HT1080 (cell line): ENCODE measurements around the gene CCDC201. TPM values are rescaled to one million over a fixed set of nuclear protein-coding genes. Genes with fewer than 3 reads are reported as not detected.
A peak's percentile ranks its signal among the peaks of the same experiment; 100 is the strongest.
"Not testable (repeated sequence)": the region's sequence is repeated elsewhere in the genome, so short reads cannot be mapped to it uniquely, and the experiment has no call there.

Experiments
- DNase-seq: peaks from one replicate; pipeline ENCODE4 v3.0.0-alpha.2; 2015; ENCODE audit warnings: low read depth
- total RNA-seq: library from RNA; depleted of rRNA; stranded (reverse); fragments of >200 nt; shearing (Covaris generic); gene quantifications from 2 replicates; pipeline ENCODE4 v1.2.3, GENCODE V29; 2014

Gene CCDC201
- total RNA-seq, 1 experiment from 2014 or later, result not detected

GRCh38 chr7:45876519-45876918 is 3.6 kb upstream of the CCDC201 start:
- no peak for DNase-seq

GRCh38 chr7:45874408-45875131 is 1.7 kb upstream of the CCDC201 start:
- peak; percentile 93 for DNase-seq

GRCh38 chr7:45873355-45873754 is 473 bp upstream of the CCDC201 start:
- no peak for DNase-seq

- no peak for DNase-seq
Measured at GRCh38 chr7:45872116-45873034, 507 bp downstream of the CCDC201 start.

- DNase-seq, result peak; percentile 65
Measured at GRCh38 chr7:45869426-45869825, 3.5 kb downstream of the CCDC201 start.

DNA sequence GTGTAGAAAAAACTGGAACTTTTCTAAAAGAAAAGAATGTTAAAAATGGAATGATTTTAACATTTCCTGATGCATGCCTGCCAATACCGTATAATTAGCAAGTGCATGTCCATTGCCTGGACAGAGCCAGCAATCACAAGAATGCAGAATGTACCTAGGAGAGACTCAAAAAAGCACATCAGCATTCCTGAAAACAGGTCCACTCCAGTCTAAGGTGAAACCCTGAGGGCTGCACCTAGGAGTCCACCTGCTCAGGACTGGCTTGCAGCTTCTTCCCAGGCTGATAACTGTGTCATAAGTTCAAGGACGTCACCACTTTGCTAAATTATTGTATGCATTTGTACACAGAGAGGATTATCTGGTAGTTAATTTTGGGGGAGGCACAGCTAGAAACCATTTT is 5.4 kb downstream of the CCDC201 start:
- DNase-seq, result no peak

- DNase-seq, result no peak
Measured at GRCh38 chr7:45865594-45866410, 7.1 kb downstream of the CCDC201 start.

DNA sequence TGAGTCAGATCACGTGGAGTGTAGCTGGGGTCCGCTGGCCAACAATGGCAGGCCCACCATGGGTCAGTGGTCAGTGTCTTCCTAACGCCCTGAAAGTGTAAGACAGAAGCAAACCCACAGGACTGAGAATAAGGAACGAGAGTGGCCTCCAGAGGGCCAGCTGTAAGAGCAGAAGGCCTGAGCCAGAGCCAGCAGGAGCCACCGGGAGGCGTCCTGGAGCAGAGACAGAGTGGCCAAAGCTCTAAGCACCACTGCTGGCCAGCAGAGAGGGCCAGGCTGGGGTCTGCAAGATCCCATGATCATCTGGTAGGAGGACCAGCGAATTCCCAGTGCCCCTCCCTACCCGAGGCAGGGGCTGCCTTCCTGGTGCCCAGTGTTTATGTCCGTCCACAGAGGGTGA is 9.2 kb downstream of the CCDC201 start:
- no peak for DNase-seq

DNA sequence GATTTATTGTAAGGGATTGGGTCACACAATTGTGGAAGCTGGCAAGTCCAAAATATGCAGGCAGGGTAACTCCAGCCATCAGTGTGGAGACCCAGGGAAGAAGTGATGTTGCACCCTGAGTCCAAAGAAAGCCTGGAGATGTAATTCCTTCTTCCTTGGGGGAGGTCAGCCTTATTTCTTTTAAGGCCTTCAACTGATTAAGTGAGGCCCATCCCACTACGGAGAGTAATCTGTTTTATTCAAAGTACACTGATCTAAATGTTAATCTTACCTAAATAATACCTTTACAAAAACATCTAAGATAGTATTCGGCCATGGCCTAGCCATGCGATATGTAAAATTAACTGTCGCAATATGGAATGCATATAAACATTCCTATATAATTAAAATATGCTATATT is 16.0 kb downstream of the CCDC201 start:
- DNase-seq, result not testable (repeated sequence)

- peak; percentile 26 for DNase-seq
Measured at GRCh38 chr7:45855680-45856079, 17.2 kb downstream of the CCDC201 start.

GRCh38 chr7:45853491-45853890 is 19.4 kb downstream of the CCDC201 start:
- not testable (repeated sequence) for DNase-seq

GRCh38 chr7:45852984-45853383 is 19.9 kb downstream of the CCDC201 start:
- not testable (repeated sequence) for DNase-seq

GRCh38 chr7:45848734-45849133 is 24.1 kb downstream of the CCDC201 start:
- DNase-seq, result not testable (repeated sequence)

DNA sequence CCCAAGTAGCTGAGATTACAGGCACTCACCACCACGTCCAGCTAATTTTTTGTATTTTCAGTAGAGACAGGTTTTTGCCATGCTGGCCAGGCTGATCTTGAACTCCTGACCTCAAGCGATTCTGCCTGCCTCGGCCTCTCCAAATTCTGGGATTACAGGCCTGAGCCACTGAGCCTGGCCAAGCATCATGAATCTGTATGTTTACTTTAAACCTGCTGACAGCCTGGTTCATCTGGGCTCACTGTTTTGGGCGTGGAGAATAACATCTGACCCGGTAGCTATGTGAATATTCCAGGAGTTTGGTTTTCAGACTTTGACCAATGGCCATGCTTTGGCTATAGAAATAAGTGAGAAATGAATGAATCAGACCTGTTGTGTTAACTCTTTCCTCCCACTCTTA is 26.3 kb downstream of the CCDC201 start:
- DNase-seq, result not testable (repeated sequence)

DNA sequence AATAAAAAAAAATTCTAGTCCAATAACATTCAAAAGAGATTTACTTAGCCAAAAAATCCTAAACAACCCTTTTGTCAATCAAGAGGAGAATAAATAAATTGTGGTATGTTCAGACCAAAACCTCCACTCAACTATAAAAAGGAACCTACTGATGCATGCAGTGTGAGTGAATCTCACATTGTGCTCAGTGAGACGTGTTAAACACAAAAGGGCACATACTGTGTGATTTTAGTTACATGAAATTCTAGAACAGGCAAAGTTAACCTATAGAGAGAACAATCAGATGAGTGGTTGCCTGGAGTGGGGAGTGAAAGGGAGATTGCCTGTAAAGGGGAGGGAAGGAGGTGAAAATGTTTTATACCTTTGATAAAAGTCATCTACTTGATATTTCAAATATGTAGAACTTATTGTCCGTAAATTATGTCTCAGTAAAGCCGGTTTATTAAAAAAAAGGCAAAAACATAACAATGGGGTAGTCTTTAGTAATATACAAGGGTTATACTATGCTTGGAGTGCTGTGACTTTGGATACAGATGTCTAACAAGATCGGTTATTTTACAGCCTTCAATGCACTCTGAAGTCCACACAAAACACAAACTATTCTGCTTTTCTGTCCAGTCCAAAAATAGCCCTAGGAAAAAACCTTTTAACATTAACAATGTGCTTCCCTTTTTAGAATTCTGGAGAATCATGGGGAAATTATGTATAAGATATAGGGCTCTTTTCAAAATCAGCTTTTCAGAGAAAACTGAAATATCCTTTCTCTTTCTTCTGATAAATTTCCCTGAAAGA is 30.8 kb downstream of the CCDC201 start:
- DNase-seq, result not testable (repeated sequence)

DNA sequence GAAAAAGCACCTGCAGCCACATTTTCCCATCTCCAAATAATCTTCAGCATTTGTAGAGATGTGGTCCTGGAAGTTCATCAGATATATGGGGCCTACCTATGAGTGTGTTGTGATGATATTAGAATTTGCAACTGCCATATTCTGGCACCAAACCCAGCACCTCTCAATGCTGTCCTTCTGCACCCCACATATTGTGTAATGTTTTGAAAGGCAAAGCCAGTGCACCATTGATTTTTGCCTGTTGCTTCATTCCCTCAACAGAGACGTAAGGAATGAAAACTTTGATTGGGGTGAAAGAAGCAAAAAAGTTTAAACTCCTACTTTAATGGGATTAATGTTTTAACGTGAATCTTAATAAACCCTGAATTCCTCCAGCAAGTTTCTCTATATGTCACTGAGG is 34.0 kb downstream of the CCDC201 start:
- not testable (repeated sequence) for DNase-seq

DNA sequence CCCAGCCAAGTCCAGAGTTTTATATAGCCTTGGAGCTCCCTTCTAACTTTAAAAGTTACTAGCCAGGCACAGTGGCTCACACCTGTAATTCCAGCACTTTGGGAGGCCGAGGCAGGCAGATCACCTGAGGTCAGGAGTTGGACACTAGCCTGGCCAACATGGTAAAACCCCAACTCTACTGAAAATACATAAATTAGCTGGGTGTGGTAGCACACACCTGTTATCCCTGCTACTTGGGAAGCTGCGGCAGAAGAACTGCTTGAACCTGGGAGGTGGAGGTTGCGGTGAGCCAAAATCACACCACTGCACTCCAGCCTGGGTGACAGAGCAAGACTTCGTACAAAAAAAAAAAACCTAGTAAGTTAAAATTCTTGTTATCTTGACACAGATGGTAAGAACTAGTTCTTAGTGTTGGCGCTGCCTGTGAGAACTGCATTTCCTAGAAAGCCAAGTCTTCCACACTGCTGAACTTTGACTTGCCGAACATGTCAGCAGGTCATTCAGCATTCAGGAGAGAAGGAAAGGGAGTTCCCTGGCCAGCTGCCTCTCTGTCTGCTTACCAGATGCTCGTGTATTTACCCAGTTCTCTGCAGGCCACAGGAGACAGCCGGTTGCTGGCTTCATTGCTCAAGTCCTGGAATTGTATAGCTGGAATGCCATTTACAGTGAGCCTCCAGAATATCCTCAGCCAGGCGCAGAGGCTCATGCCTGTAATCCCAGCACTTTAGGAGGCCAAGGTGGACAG is 40.3 kb downstream of the CCDC201 start:
- DNase-seq, result not testable (repeated sequence)

- not testable (repeated sequence) for DNase-seq
Measured at GRCh38 chr7:45829846-45830245, 43.0 kb downstream of the CCDC201 start.

DNA sequence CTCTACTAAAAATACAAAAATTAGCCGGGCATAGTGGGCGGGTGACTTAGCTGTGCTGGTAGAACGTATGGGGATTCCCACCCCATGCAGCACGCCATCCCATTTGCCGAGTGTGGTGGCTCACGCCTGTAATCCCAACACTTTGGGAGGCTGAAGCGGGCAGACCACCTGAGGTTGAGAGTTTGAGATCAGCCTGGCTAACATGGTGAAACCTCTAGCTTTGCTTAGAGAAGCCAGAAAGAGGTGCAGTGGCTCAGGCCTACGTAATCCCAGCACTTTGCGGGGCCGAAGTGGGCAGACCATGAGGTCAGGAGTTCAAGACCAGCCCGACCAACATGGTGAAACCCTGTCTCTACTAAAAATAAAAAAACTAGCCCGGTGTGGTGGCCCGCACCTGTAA is 45.2 kb downstream of the CCDC201 start:
- DNase-seq, result not testable (repeated sequence)

DNA sequence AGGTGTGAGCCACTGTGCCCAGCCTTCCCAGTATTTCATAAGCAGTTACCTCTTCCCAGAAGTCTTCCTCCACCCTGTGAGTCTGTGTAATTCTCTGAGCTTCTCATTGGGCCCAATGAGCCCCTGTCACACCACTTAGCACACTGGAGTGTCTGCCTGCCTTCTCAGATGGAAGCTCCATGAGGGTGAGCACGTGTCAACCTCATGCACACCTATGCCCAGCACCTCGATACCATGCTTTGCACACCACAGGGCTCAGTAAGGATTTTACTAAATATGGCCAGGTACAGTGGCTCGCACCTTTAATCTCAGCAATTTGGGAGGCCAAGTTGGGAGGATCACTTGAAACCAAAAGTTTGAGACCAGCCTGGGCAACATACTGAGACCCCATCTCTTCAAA is 46.3 kb downstream of the CCDC201 start:
- DNase-seq, result not testable (repeated sequence)
